ENCODE data around the gene TEX264.

The TEX264 gene

DNA sequence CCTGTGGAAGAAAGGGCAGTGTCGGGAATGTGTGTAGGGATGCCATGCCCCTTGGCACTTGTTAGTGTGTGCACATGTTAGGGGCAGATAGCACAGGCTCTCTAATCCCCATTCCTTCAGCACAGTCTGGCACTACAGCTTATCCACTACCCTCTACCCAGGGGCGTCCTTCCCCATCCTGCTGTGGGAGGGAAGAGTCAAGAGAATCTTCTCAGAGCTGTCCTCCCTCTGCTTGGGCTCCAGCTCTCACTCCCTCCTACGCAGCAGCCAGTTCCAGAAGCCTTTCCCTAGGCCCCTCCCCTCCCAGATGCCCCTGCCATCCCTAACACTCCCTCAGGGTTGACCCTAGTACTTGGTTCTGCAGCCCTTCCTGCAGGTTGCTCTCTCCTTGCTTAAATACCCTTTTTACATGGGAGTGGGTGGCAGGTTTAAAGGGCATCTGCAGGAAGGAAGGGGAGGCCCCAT is 35.0 kb downstream of the TEX264 start:
- Histone ChIP-seq H3K4me3 (ENCODE audit: insufficient read depth in 1 of 2, low read depth in 1 of 2, low read length in 2 of 2) (no peak overlapping the region), H3K14ac (ENCODE audit: low read length in 2 of 2) (no peak overlapping the region), H3K23ac (ENCODE audit: low read length in 2 of 2) (no peak overlapping the region), H3K18ac (ENCODE audit: low read depth in 1 of 2, low read length in 2 of 2) (no peak overlapping the region), H3K9me3 (ENCODE audit: control insufficient read depth, low read length) (no peaks in the 10 kb centered on the region), H2BK5ac (ENCODE audit: low read depth, low read length, poor library complexity, severe bottlenecking) (no peak overlapping the region), H2BK15ac (ENCODE audit: low read depth, poor library complexity, severe bottlenecking) (no peak overlapping the region), H3K9ac (ENCODE audit: low read length) (no peak overlapping the region), H3K27me3 (ENCODE audit: control insufficient read depth in 1 of 2, insufficient read depth in 1 of 2, low read length in 2 of 2) (peaks cover 19 to 21% of the 10 kb centered on the region in 2 experiments), H4K8ac (ENCODE audit: low read length) (no peak overlapping the region), H2BK120ac (ENCODE audit: low read depth, low read length) (no peak overlapping the region), H3K4me2 (ENCODE audit: low read length, poor library complexity, severe bottlenecking) (no peak overlapping the region), H3K79me1 (replicated peaks; ENCODE audit: low read length, poor library complexity, severe bottlenecking) (no peaks in the 10 kb centered on the region), H3K27ac (ENCODE audit: low read length, poor library complexity, severe bottlenecking) (no peak overlapping the region), H3K36me3 (ENCODE audit: control insufficient read depth in 1 of 2, insufficient read depth in 2 of 2, low read depth in 1 of 2, low read length in 2 of 2) (peaks cover 33 to 44% of the 10 kb centered on the region in 2 experiments), H2AFZ (ENCODE audit: low read depth, low read length) (no peak overlapping the region), H3K4ac (ENCODE audit: low read depth in 1 of 2, low read length in 2 of 2) (no peak overlapping the region), H2AK5ac (ENCODE audit: low read length, severe bottlenecking) (no peak overlapping the region), H3K4me1 (ENCODE audit: control insufficient read depth, insufficient read depth, low read depth, low read length) (peaks cover 8% of the 10 kb centered on the region), H2BK12ac (ENCODE audit: low read length in 2 of 2) (no peak overlapping the region), H4K91ac (ENCODE audit: low read length) (no peak overlapping the region)
- no peak for DNase-seq
- WGBS: 69% methylated on average over 3 of the region's 3 CpGs

DNA sequence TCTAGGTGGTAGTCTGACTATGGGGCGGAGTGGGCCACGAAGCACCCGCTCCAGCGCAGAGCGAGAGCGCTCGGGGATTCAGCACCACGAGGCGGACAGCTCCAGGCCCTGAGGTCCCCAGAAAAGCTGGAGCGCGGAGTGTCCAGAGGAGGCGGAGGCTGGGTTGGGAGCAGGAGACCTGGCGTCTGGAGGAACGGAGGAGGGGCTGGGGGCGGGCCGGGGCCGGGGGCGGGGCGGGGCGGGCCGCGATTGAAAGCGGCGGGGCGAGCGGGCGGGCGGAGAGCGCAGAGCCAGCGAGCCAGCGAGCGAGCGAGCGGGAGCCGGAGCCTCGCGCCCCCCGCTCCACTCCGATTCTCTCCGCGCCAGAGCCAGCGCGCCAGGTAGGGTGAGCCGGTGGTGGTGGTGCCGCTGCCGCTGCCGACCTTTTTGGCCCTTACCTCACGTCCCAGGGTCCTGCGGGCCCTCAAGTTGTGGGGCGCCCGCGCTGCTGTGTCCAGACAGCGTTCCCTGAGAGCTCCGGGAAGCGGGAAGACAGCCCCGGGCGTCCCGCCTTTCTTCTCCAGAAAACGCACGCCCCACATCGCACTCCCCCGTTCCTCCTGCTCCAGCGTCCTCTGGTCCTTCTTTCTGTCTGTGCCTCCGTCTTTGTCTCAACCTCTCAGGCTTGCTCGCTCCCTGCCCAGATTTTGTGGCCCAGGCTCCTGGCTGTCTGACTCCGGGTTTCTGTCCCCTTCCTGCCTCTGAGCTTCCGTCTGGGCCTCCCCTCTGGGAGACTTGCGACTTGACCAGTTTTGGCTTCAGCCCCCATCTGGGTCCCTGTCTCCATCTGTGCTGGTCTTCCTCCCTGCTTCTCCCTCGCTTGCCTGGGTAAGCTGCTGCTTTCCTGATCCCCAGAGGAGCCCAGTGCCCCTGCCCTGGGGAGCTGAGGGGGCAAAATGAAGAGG is 36.0 kb downstream of the TEX264 start, which contains the start of gene GRM2:
Gene GRM2, plus strand, starts transcription at position 281 of the 944 bp plus-strand sequence. CDS start 1,916 bp downstream, outside the sequence.
- H4K8ac ChIP-seq (ENCODE audit: low read length): no peak within 1 kb of the TSS
- H3K9ac ChIP-seq (ENCODE audit: low read length): peak within 1 kb of the TSS; percentile 16
- no peaks in the 10 kb centered on the region for H3K9me3 ChIP-seq (ENCODE audit: control insufficient read depth, low read length)
- no peak within 1 kb of the TSS for H3K23ac ChIP-seq (ENCODE audit: low read length in 2 of 2)
- no peak within 1 kb of the TSS for H2BK12ac ChIP-seq (ENCODE audit: low read length in 2 of 2)
- peak; percentile 87 for DNase-seq
- peak within 1 kb of the TSS; percentile 38 to 66 for H3K4me3 ChIP-seq (ENCODE audit: insufficient read depth in 1 of 2, low read depth in 1 of 2, low read length in 2 of 2)
- no peak within 1 kb of the TSS for H2BK5ac ChIP-seq (ENCODE audit: low read depth, low read length, poor library complexity, severe bottlenecking)
- no peak within 1 kb of the TSS for H3K4ac ChIP-seq (ENCODE audit: low read depth in 1 of 2, low read length in 2 of 2)
- H2BK120ac ChIP-seq (ENCODE audit: low read depth, low read length): no peak within 1 kb of the TSS
- H3K4me1 ChIP-seq (ENCODE audit: control insufficient read depth, insufficient read depth, low read depth, low read length): peaks cover 8% of the 10 kb centered on the region
- no peak within 1 kb of the TSS for H2AK5ac ChIP-seq (ENCODE audit: low read length, severe bottlenecking)
- WGBS: 4% methylated on average over 43 of the region's 69 CpGs
- peak within 1 kb of the TSS in 1 of 2 experiments; percentile 75 for H3K14ac ChIP-seq (ENCODE audit: low read length in 2 of 2)
- H3K18ac ChIP-seq (ENCODE audit: low read depth in 1 of 2, low read length in 2 of 2): no peak within 1 kb of the TSS
- no peak within 1 kb of the TSS for H2BK15ac ChIP-seq (ENCODE audit: low read depth, poor library complexity, severe bottlenecking)
- H3K4me2 ChIP-seq (ENCODE audit: low read length, poor library complexity, severe bottlenecking): peak within 1 kb of the TSS; percentile 80
- no peaks in the 10 kb centered on the region for H3K79me1 ChIP-seq (replicated peaks; ENCODE audit: low read length, poor library complexity, severe bottlenecking)
- no peak within 1 kb of the TSS for H3K27ac ChIP-seq (ENCODE audit: low read length, poor library complexity, severe bottlenecking)
- H4K91ac ChIP-seq (ENCODE audit: low read length): no peak within 1 kb of the TSS
- H2AFZ ChIP-seq (ENCODE audit: low read depth, low read length): peak within 1 kb of the TSS; percentile 37
- H3K27me3 ChIP-seq (ENCODE audit: control insufficient read depth in 1 of 2, insufficient read depth in 1 of 2, low read length in 2 of 2): peaks cover 19 to 21% of the 10 kb centered on the region in 2 experiments
- peaks cover 29 to 37% of the 10 kb centered on the region in 2 experiments for H3K36me3 ChIP-seq (ENCODE audit: control insufficient read depth in 1 of 2, insufficient read depth in 2 of 2, low read depth in 1 of 2, low read length in 2 of 2)

GRCh38 chr3:51708216-51708845 is 37.3 kb downstream of the TEX264 start:
- no peak overlapping the region for H3K4me2 ChIP-seq (ENCODE audit: low read length, poor library complexity, severe bottlenecking)
- peaks cover 17 to 24% of the 10 kb centered on the region in 2 experiments for H3K36me3 ChIP-seq (ENCODE audit: control insufficient read depth in 1 of 2, insufficient read depth in 2 of 2, low read depth in 1 of 2, low read length in 2 of 2)

GRCh38 chr3:51709004-51709420 is 38.0 kb downstream of the TEX264 start:
- no peak overlapping the region for H4K8ac ChIP-seq (ENCODE audit: low read length)
- WGBS: 95% methylated on average over 17 of the region's 17 CpGs
- no peak overlapping the region for H3K4me2 ChIP-seq (ENCODE audit: low read length, poor library complexity, severe bottlenecking)

More at GRCh38 chr3:51708216-51708845, 37.3 kb downstream of the TEX264 start:
- Histone ChIP-seq H2BK15ac (ENCODE audit: low read depth, poor library complexity, severe bottlenecking) (no peak overlapping the region), H2BK120ac (ENCODE audit: low read depth, low read length) (no peak overlapping the region), H2BK5ac (ENCODE audit: low read depth, low read length, poor library complexity, severe bottlenecking) (no peak overlapping the region), H2AK5ac (ENCODE audit: low read length, severe bottlenecking) (no peak overlapping the region), H3K23ac (ENCODE audit: low read length in 2 of 2) (no peak overlapping the region), H4K8ac (ENCODE audit: low read length) (no peak overlapping the region), H2AFZ (ENCODE audit: low read depth, low read length) (no peak overlapping the region), H3K18ac (ENCODE audit: low read depth in 1 of 2, low read length in 2 of 2) (no peak overlapping the region), H3K9ac (ENCODE audit: low read length) (no peak overlapping the region), H3K79me1 (replicated peaks; ENCODE audit: low read length, poor library complexity, severe bottlenecking) (no peaks in the 10 kb centered on the region), H3K27me3 (ENCODE audit: control insufficient read depth in 1 of 2, insufficient read depth in 1 of 2, low read length in 2 of 2) (peaks cover 19 to 21% of the 10 kb centered on the region in 2 experiments), H4K91ac (ENCODE audit: low read length) (no peak overlapping the region), H2BK12ac (ENCODE audit: low read length in 2 of 2) (no peak overlapping the region), H3K9me3 (ENCODE audit: control insufficient read depth, low read length) (no peaks in the 10 kb centered on the region), H3K4ac (ENCODE audit: low read depth in 1 of 2, low read length in 2 of 2) (no peak overlapping the region), H3K14ac (ENCODE audit: low read length in 2 of 2) (no peak overlapping the region), H3K4me3 (ENCODE audit: insufficient read depth in 1 of 2, low read depth in 1 of 2, low read length in 2 of 2) (no peak overlapping the region), H3K27ac (ENCODE audit: low read length, poor library complexity, severe bottlenecking) (no peak overlapping the region), H3K4me1 (ENCODE audit: control insufficient read depth, insufficient read depth, low read depth, low read length) (peaks cover 8% of the 10 kb centered on the region)
- no peak for DNase-seq
- 80% methylated on average over 3 of the region's 3 CpGs for WGBS

More at GRCh38 chr3:51709004-51709420, 38.0 kb downstream of the TEX264 start:
- H2BK120ac ChIP-seq (ENCODE audit: low read depth, low read length): no peak overlapping the region
- H2AK5ac ChIP-seq (ENCODE audit: low read length, severe bottlenecking): no peak overlapping the region
- no peak overlapping the region for H2BK5ac ChIP-seq (ENCODE audit: low read depth, low read length, poor library complexity, severe bottlenecking)
- peaks cover 8% of the 10 kb centered on the region for H3K4me1 ChIP-seq (ENCODE audit: control insufficient read depth, insufficient read depth, low read depth, low read length)
- no peak overlapping the region for H2AFZ ChIP-seq (ENCODE audit: low read depth, low read length)
- no peak overlapping the region for H3K4me3 ChIP-seq (ENCODE audit: insufficient read depth in 1 of 2, low read depth in 1 of 2, low read length in 2 of 2)
- no peak overlapping the region for H4K91ac ChIP-seq (ENCODE audit: low read length)
- H3K14ac ChIP-seq (ENCODE audit: low read length in 2 of 2): no peak overlapping the region
- no peak overlapping the region for H3K27ac ChIP-seq (ENCODE audit: low read length, poor library complexity, severe bottlenecking)
- no peak for DNase-seq
- H2BK12ac ChIP-seq (ENCODE audit: low read length in 2 of 2): no peak overlapping the region
- H3K36me3 ChIP-seq (ENCODE audit: control insufficient read depth in 1 of 2, insufficient read depth in 2 of 2, low read depth in 1 of 2, low read length in 2 of 2): peaks cover 10 to 17% of the 10 kb centered on the region in 2 experiments
- H3K4ac ChIP-seq (ENCODE audit: low read depth in 1 of 2, low read length in 2 of 2): no peak overlapping the region
- H3K9me3 ChIP-seq (ENCODE audit: control insufficient read depth, low read length): no peaks in the 10 kb centered on the region
- no peak overlapping the region for H3K18ac ChIP-seq (ENCODE audit: low read depth in 1 of 2, low read length in 2 of 2)
- peaks cover 19 to 21% of the 10 kb centered on the region in 2 experiments for H3K27me3 ChIP-seq (ENCODE audit: control insufficient read depth in 1 of 2, insufficient read depth in 1 of 2, low read length in 2 of 2)
- H3K23ac ChIP-seq (ENCODE audit: low read length in 2 of 2): no peak overlapping the region
- H3K9ac ChIP-seq (ENCODE audit: low read length): no peak overlapping the region
- H2BK15ac ChIP-seq (ENCODE audit: low read depth, poor library complexity, severe bottlenecking): no peak overlapping the region
- H3K79me1 ChIP-seq (replicated peaks; ENCODE audit: low read length, poor library complexity, severe bottlenecking): no peaks in the 10 kb centered on the region
